GM21576 (cell line): ENCODE results near the gene ICA1.
A peak's percentile ranks its signal among the peaks of the same experiment; 100 is the strongest.
"Not testable (repeated sequence)": the region's sequence is repeated elsewhere in the genome, so short reads cannot be mapped to it uniquely, and the experiment has no call there.

Experiments used
- ATAC-seq: cut with Tn5 transposase; IDR thresholded peaks from one replicate; pipeline ENCODE4 v1.9.1; 2021; ENCODE audit warnings: mild to moderate bottlenecking, moderate library complexity; ENCODE audit not compliant: unreplicated experiment

ICA1 gene

DNA sequence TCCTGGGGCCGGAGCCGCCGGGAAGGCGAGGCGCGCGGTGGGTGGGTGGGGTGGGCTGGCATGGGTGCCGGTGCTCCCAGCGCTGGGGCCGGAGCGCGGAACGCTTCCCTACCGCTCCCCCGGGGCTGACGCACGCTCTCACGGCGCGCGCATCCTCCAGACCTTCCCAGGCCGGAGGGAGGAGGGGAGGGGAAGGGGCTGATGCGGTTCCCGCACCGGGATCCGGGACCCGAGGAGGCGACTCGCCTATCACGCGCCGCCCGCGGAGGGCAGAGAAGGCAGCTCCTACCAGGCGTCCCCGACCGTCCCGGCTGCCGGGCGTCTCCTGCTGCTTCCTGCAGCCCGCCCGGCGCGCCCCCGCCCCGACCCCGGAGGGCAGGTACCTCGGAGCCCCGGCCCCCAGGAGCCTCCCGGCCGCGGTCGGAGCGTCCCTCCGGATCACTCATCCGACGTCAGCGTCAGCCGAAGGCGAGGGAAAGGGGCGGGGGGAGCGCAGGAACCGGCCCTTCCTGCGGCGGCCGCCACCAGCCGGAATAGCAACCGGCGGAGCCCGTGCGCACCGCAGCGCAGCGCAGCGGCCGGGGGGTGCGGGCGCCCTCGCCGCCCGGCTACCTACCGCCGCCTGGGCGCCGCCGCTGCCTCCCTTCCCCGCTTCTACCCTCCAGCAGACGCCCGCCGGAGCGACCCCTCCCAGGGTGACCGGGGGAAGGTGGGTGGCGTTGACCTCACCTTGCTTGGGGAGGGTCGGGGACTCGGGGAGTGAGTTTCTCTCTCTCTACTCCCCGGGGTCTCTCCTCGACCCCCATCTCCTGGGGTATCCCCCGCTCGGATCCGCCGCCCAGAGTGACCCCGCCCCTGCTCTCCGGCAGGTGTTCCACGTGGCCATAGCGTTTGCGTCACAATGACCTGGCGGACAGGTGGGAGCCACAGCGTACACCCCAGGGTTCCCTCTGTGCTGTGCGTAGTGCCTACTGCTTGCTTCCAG, at the start of gene ICA1:
Gene ICA1, minus strand, starts transcription at position 457 of the 985 bp plus-strand sequence. CDS start 26,241 bp downstream, outside the sequence.
- peak; percentile 50 for ATAC-seq

DNA sequence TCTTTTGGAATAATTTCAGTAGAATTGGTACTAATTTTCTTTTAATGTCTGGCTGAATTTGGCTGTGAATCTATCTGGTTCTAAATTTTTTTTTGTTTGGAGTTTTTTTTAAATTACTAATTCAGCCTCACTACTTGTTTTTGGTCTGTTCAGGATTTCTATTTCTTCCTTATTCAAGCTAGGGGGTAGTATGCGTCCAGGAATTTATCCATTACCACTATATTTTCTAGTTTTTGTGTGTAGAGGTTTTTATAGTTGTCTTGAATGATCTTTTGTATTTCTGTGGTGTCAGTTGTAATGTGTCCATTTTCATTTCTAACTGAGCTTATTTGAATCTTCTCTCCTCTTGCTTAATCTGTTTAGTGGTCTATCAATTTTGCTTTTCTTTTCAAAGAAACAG, 48.9 kb upstream of the ICA1 start:
- ATAC-seq: no peak

DNA sequence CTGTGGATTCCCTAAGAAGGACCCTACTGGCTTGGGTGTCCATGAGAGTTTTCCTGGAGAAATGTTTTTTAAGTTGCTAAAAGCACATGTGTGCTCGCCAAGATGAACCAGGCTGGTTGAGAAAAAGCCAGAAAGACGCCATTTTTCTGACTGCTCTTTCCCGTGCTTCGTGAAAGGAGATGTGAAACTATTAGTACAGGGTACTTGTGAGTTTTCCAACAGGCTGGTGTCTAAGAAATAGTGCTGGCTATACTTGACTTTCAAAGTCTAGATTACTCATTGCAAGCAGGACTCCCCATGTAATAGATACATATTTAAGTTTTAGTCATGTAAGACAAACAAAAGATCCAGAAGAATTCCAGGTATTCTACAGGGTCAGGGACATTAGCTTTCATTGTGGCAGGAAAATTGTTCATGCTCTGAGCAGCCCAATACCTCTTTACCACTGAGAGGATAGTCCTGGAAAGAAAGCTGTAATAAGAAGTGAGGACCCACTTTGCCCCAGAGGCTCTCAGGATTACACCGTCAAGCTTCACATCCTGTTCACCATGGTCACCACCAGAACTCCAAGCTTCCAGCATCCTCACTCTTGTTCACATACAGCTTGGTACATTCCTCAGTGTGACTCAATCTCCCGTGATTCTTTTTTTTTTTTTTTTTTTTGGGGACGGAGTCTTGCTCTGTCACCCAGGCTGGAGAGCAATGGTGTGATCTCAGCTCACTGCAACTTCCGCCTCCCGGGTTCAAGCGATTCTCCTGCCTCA, 43.8 kb upstream of the ICA1 start:
- no peak for ATAC-seq

DNA sequence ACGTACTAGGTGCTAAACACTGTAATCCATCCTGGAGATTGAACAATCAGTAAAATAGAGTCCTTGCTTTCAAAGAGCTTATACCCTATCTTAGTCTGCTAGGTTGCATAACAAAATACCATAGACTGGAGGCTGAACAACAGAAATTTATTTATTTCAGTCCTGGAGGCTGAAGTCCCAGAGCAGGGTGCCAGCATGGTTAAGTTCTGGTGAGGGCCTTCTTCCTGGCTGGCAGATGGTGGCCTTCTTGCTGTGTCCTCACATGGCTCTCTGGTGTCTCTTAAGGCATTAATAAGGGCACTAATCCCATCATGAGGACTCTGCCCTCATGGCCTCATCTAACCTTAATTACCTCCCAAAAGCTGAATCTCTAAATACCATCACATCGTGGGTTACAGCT, 43.1 kb upstream of the ICA1 start:
- no peak for ATAC-seq

DNA sequence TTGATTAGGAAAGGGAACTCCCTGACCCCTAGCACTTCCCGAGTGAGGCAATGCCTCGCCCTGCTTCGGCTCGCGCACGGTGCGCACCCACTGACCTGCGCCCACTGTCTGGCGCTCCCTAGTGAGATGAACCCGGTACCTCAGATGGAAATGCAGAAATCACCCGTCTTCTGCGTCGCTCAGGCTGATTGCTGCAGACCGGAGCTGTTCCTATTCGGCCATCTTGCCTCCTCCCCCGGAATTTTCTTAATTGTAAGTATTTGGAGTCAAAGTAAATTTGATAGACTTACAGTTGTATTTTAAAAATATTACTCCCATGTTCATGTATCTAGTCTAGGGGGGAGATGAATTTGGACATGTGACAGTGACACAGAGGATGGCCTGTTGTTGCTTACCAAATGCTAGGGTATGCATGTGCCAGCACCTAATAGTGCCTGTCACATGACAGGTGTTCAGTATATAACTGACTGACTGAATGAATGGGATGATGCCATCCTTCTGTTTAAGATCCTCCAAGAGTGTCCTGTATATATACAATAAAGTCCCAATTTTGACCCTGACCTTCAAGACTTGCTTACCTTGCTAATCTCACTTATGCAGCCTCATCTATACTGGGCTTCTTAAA, 42.0 kb upstream of the ICA1 start:
- no peak for ATAC-seq

DNA sequence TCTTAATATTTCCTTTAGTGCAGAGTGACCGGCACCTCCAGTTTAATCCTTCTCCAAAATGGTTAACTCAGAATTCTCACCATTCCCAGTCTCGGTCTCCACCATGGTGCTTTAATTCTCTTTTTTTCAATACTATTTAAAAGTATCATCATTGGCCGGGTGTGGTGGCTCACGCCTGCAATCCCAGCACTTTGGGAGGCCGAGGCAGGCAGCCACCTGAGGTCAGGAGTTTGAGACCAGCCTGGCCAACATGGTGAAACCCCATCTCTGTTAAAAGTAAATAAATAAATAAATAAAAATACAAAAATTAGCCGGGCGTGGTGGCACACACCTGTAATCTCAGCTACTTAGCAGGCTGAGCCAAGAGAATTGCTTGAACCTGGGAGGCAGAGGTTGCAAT, 35.1 kb upstream of the ICA1 start:
- not testable (repeated sequence) for ATAC-seq

DNA sequence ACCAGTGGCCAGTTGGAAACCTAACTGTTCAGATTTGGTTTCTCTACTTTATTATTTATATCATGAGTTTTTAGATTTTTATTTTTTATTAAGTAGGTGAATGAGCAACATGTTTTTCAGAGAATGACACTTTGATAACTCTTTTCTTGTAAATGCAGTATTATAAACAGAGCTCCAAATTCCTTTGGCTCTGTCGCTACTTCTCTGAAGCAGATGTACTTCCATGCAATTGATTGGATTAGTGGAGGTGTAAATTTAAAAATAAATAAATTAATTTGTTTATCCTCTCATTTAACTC, 34.3 kb upstream of the ICA1 start:
- ATAC-seq: no peak

DNA sequence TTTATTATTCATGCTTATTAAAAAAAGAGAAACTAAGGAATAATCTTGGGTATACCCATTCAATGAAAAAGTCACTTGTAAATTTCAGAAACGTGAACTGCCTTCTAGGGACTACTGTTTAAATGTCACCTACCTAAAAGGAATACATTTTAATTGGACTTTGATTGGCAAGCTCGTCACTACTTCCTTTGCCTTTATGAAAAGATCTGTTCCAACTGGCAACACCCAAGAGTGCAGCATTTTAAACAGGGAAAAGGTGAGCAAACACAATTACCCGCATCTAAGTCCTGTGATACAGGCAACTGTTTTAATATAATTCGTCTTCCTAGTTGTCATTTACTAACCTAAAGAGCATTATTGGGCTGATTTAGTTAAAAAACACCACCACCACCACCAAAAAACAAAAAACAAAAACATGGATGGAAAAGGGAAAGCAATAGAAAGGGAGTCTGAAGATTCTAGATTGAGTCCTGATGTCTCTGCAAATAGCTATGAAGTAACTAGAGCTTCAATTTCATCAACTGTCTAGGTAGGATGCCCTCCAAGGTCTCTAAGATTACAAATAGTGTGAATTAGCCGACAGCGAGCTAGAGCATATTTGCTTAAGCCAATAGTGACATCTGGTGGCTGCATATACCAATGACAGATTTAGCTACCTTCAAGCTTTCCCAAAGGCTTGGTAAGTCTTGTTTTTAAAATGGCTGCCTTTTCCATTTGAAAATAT, 33.8 kb upstream of the ICA1 start:
- ATAC-seq: peak; percentile 93

DNA sequence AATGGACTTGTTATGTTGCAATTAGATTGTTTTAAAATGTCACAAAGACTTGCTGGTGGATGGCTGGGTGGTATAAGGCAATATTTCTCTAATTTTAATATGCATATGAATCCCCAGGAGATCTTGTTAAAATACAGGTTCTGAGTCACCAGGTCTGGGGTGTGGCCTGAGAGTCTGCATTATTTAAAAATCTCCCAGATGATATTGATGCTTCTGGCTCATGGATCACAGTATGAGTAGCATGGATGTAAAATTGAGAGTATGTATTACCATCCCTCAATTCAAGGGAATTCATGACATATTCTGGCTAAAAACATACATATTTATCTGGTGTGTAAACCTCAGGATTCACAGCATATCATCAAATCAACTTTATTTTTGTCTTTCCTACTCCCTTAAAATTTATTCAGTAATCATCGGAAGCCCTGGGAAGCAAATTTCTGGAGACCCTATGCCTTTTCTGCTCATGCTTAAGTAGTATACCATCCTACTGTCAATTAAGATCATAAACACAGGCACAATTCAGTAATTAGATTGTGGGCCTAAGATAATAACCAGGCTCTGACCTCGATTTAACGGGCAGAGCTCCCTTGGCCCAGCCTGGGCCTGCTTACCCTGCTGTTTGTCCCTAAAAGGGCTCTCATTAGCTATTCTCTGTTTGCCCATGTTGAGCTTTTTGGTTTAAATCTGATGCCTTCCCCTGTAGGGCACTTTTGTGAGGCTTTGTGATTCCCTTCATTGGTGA, 29.6 kb upstream of the ICA1 start:
- no peak for ATAC-seq

DNA sequence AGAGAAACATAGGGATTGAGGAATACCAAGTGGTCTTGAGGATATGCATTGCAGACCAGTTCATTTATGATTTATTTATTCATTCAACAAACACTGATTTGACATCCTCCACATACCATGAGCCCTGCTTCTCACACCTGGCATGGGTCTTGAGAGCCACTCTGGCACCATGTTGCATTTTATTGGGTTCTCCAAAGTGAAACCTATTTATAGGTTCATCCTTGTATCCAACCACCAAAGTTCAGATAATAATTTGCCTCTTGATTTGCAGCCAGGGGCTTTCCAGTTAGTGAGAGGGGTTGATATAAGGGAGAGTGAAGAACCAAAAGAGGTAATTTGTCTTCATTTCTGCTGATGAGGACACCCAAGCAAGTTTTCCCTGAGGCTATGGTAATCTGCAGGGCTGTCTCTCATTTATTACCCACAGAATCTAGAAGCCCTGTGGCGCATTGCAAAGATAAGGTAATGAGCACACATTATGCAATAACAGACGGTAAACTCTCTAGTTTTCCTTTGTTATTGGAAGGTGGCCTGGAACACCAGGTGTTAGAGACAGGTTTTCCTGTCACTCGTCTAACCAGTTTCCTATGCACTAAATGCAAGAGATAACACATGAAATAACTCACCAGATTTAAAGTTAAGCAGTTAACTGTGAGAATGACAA, 28.8 kb upstream of the ICA1 start:
- no peak for ATAC-seq

DNA sequence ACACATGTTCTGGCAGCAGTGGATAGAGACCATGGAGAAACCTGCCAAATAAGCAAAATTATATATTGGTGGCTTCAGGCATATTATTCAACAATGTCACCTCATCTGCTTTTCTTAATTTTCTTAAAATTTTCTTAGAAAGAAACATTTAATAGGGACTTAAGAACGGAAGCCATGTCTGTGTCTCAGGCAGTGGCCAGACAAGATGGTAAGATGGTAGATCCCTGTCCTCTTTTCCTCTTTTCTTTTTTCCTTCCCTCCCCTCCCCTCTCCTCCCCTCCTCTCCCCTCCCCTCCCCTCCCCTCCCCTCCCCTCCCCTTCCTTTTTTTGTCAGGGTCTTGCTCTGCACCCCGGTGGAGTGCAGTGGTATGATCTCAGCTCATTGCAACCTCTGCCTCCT, 24.2 kb upstream of the ICA1 start:
- ATAC-seq: no peak

DNA sequence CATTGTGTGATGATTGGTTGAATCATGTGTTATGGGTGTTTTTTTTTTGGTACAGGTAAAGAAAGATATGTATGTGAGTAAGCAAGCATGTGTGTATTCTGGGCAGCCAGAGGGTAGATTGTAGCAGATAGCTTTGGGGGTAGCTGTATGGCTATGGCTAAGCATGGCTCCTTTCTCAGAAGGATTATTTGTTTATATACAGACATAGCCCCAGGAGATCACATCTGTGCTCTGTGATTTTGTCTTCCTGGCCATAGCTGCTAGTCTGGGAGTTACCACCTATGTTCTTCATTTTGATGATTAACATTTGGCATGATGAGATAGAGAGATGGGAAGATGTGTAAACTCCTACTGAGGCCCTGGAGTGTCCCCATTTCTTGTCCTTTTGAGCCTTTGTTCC, 23.2 kb upstream of the ICA1 start:
- ATAC-seq: no peak

DNA sequence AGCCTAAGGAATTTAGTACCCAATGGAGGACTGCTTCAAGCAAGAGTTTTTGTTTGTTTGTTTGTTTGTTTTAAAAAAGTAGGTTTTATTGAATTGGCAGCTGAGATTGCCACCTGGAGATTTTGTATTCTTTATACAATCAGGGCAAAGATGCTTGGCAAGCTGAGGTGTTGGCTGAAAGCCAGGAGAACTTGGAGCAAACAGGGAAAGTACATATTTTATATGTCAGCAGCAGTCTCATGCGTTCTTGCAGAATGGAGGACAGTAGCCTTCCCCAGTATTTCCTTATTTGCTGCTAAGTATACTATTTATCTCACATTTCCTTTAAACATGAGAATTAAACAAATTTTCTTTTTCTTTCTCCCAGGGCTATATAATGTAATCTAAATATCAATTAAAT, 22.6 kb upstream of the ICA1 start:
- no peak for ATAC-seq

DNA sequence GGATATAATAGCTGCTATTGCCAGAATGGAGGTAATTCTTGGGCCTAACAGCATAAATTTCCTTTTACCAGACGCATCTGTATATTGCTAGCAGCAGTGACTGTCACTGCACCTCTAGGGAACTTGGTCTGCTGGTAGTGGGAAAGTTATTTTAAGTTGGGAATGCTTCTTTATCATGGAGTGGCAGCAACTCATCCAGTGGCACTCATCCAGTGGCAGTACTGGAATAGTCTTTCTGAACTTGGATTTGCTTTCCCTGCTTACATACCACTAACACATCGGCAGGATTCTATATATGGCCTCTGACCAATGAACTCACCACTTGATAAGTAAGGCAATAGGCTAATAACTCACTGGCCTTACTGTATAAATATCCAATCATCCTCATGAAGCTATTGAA, 22.0 kb upstream of the ICA1 start:
- ATAC-seq: no peak

DNA sequence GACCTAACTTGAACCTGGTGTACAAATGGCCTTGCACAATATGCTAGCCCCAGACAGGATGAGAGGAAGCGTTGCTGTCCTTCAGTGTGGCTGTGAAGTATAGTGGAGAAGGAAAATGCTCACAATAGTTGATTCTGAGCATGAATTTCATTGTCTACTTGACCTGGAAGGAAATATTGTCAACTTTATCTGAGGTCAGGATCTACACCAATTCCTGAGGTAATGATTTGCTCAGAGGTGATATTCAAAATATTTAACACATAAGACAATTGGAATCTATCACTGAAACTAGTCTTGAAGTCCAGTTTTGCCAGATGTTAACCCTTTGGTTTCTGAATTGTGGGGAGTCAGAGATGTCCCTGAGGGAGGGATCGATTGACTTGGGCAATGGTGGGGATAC, 20.9 kb upstream of the ICA1 start:
- ATAC-seq: no peak

DNA sequence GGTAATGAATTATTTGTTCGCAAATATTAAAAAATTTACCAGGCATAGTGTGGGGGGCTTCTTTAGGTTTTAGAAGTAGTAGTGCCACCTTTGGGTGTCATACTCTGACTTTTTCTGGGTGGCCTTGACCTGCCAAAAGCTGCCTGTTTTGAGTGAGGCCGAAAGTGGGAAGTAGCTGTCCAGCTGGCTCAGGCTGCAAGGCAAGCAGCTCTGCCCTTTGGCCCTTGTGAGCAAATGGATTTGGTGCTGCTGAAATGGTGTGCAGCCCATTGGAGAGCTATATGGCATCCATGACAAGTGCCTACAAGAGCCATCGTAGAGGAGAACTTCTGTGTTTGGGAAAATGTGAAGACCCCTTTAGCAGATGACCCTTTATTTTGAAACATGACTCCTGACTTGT, 20.2 kb upstream of the ICA1 start:
- ATAC-seq: no peak

DNA sequence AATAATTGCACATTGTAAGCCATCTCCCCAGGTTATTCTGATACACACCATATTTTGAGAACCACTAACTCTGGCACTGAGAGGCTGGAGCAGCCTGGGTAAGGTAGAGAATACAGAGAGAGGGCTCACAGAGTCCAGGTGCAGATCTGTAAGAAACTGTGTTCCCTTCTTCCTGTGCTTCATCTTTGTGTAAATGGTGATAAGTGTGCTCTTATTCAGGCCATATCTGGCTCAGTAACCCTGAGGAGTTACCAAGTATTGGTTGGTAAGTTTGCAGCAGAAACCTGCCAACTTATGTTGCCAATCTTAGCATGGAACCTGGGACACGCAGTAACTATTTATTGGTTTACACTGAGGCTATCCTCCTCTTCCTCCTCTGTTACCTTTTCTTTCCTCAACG, 16.2 kb upstream of the ICA1 start:
- ATAC-seq: no peak

DNA sequence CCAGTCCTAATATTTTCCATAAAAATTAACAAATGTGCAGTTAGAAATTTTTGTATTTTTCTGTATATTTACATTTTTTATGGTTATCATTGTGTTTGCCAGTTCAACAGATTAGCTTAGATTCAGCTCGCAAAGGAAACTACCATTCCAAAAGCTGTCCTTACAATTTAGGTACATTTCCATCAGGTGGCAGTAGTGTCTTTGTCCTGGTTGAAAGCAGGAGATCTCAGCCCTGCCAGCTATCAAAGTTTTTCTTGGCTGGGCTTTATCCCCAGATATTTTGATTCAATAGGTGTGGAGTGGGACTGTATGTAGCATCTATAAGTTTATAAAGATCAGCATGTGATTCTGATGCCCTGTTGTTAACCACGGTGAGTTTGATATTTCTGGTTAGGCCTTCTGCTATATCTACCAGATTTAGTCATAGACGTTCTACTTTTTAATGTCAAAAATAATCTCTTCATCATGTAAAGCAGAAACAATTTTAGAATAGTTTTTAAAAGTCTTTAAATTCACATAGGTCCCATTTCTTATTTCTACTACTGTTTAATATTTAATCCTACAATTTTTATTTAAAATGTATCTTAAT, 15.5 kb upstream of the ICA1 start:
- ATAC-seq: no peak

DNA sequence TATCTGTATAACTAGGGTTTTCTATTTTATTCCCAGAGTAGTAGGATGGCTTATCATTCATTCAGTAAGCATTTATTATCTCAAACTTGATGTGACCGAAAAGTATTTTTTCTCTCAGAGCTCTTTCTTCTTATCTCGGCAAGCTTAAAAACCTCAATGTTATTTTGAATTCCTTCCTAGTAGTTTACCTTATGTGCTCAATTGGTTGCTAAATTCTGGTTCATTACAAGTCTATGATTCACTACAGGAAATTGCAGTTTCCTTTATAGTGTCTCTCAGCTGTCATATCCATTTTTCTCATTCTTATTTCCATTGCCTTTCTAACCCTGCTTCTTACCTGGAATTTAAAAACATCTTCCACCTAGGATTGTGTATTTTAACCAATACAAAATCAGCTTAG, 12.6 kb upstream of the ICA1 start:
- no peak for ATAC-seq

DNA sequence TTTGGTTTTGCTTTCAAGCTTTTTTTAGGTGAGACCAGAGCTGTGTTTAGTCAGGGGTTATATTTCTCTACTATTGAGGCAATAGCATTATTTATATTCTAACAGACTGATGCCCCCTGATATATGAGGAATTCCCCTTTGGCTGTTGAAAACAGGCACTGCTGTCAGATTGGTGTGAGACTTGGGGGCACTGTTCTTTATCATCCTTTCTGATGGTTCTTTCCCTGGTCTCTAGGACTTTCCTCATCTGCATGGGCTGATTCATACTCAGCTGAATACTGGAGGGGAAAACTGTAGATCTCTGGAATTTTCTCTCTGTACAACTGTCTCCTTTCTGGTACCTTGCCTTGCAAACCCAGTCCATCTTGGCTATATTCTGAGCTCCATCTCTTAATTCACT, 10.0 kb upstream of the ICA1 start:
- no peak for ATAC-seq
